ENCODE data around the gene APRT.

APRT gene

GRCh38 chr16:88762941-88763340, 48.8 kb downstream of the APRT start:
- H3K27ac ChIP-seq (replicated peaks) = no peak overlapping the region
- H3K4me3 ChIP-seq (replicated peaks; ENCODE audit: insufficient read depth, low read length) = no peak overlapping the region

DNA sequence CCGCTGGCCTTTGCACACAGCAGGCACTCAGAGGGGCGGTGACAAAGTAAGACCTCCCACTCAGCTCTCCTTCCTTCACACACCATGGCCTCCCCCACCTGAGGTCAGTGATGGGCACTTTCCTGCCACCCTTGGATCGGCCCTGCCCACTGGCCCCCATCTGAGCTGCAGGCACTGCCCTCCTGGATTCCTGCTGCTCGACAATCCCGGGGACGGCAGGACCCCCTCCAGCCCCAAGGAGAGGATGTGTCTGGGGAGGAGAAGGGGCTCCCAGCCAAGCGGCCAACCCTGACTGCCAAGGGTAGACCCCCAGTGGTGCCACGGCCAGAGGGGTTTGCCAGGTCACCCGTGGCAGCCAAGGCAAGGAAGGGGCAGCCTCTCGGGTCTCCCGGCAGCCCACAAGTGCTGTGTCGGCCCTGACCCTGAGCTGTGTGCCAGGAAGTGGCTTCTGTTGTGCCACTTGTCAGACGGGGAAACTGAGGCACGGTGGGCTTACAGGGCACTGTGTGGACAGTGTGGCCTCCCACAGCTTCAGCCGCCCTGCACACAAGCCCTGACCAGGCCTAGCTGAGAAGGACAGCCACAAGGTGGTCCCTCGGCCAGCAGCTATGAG, 49.4 kb downstream of the APRT start:
- no peak for TF ChIP-seq POLR2AphosphoS5 (IDR thresholded peaks at IDR 0.05; ENCODE audit: low read depth)
- TF ChIP-seq, protein P1, sequence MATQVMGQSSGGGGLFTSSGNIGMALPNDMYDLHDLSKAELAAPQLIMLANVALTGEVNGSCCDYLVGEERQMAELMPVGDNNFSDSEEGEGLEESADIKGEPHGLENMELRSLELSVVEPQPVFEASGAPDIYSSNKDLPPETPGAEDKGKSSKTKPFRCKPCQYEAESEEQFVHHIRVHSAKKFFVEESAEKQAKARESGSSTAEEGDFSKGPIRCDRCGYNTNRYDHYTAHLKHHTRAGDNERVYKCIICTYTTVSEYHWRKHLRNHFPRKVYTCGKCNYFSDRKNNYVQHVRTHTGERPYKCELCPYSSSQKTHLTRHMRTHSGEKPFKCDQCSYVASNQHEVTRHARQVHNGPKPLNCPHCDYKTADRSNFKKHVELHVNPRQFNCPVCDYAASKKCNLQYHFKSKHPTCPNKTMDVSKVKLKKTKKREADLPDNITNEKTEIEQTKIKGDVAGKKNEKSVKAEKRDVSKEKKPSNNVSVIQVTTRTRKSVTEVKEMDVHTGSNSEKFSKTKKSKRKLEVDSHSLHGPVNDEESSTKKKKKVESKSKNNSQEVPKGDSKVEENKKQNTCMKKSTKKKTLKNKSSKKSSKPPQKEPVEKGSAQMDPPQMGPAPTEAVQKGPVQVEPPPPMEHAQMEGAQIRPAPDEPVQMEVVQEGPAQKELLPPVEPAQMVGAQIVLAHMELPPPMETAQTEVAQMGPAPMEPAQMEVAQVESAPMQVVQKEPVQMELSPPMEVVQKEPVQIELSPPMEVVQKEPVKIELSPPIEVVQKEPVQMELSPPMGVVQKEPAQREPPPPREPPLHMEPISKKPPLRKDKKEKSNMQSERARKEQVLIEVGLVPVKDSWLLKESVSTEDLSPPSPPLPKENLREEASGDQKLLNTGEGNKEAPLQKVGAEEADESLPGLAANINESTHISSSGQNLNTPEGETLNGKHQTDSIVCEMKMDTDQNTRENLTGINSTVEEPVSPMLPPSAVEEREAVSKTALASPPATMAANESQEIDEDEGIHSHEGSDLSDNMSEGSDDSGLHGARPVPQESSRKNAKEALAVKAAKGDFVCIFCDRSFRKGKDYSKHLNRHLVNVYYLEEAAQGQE (IDR thresholded peaks at IDR 0.05; ENCODE audit: insufficient replicate concordance, low read depth) = no peak
- Histone ChIP-seq H3K27me3 (ENCODE audit: insufficient read depth, poor library complexity, severe bottlenecking) (no peaks in the 10 kb centered on the region), H3K4me3 (replicated peaks; ENCODE audit: insufficient read depth, low read length) (no peak overlapping the region), H3K27ac (replicated peaks) (no peak overlapping the region)
- DNase-seq (ENCODE audit: low read depth in 1 of 2, low spot score in 1 of 2) = no peak

More at GRCh38 chr16:88762941-88763340, 48.8 kb downstream of the APRT start:
- H3K27me3 ChIP-seq (ENCODE audit: insufficient read depth, poor library complexity, severe bottlenecking) = no peaks in the 10 kb centered on the region
- TF ChIP-seq CTCF (IDR thresholded peaks at IDR 0.05; ENCODE audit: insufficient read depth, low read length) (no peak), SPI1 (IDR thresholded peaks at IDR 0.05; ENCODE audit: borderline replicate concordance, low read depth) (no peak), GABPA (IDR thresholded peaks at IDR 0.05; ENCODE audit: low read depth) (no peak), POLR2AphosphoS5 (IDR thresholded peaks at IDR 0.05; ENCODE audit: low read depth) (no peak)
- TF ChIP-seq, protein P1 (IDR thresholded peaks at IDR 0.05; ENCODE audit: insufficient replicate concordance, low read depth) = no peak
- no peak for DNase-seq (ENCODE audit: low read depth in 1 of 2, low spot score in 1 of 2)

DNA sequence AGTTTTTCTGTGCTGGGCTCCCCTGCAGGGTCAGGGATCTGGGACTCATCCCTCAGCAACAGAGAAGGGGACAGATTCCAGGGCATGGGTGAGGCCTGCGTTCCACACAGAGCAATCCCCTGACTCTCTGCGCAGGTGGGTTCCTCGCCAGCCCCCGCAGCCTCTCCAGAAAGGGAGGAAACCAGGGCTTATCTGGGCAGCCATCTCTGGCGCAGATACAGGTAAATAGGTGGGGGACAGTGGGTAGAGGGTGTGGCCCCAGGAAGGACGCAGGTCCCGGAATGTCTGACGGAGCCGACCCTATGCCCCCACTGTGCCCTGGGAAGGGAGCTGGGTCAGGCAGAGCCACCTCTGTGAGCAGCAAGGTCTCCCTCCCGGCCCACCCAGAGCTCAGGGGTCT, 49.9 kb downstream of the APRT start:
- Histone ChIP-seq H3K4me3 (replicated peaks; ENCODE audit: insufficient read depth, low read length) (no peak overlapping the region), H3K27me3 (ENCODE audit: insufficient read depth, poor library complexity, severe bottlenecking) (no peaks in the 10 kb centered on the region), H3K27ac (replicated peaks) (no peak overlapping the region)
- DNase-seq (ENCODE audit: low read depth in 1 of 2, low spot score in 1 of 2) = no peak
- TF ChIP-seq, protein P1 (IDR thresholded peaks at IDR 0.05; ENCODE audit: insufficient replicate concordance, low read depth) = no peak
- TF ChIP-seq SPI1 (IDR thresholded peaks at IDR 0.05; ENCODE audit: borderline replicate concordance, low read depth) (no peak), POLR2AphosphoS5 (IDR thresholded peaks at IDR 0.05; ENCODE audit: low read depth) (no peak), GABPA (IDR thresholded peaks at IDR 0.05; ENCODE audit: low read depth) (no peak), CTCF (IDR thresholded peaks at IDR 0.05; ENCODE audit: insufficient read depth, low read length) (no peak)
